HCT116 (cell line): ENCODE results near the gene CHD2.

ENCODE experiments used
- EZH2phosphoT487 ChIP-seq: fragments of 200-600 bp; IDR thresholded peaks from 2 replicates; pipeline ENCODE4 v1.6.1; 2018; ENCODE audit warnings: antibody characterized with exemption, borderline replicate concordance
- YY1 ChIP-seq: IDR thresholded peaks from 2 replicates; pipeline ENCODE4 v1.6.1; 2011; ENCODE audit warnings: low read length, low read depth, moderate library complexity, mild to moderate bottlenecking; ENCODE audit not compliant: insufficient replicate concordance; ENCODE audit errors: extremely low read depth

DNA sequence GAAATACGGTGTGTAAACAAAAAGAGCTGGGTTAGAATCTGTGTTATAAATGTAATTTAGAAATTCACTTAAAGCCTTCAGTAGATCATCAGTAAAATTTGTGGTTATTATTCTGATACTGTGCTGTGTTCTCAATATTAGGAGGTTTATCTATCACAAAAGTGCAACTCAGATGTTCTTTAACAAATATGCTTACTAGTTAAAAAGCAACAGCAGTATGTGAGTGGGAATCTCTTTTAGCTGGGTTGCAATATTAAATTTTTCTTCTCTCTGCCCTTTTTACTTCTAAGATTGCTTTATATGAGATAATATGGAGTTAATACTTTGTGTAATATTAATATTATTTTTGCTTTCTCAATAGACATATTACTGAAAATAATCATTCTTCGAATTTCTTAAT, 53.4 kb downstream of the CHD2 start:
- no peak for TF ChIP-seq EZH2phosphoT487
- no peak for TF ChIP-seq YY1
